Natural killer cell (primary cell): Measurements from ENCODE around the gene ASTN2. TPM values are rescaled to one million over a fixed set of nuclear protein-coding genes. Genes with fewer than 3 reads are reported as not detected.

Source experiments
- ATAC-seq, 3 donors: fragments of 150-1000 bp in 2 of 3; fragments of 200-7000 bp in 1 of 3; cut with Tn5 transposase; 1 replicate in 1 of 3; 2 replicates in 2 of 3; pipeline ENCODE4 v1.10.0; 2021; ENCODE audit warnings: mild to moderate bottlenecking in 2 of 3, moderate library complexity in 2 of 3
- DNase-seq, 2 donors: peaks; one replicate each; pipeline versions ENCODE4 v3.0.0 to v3.0.0-alpha.2; 2013 to 2021; ENCODE audit warnings: mixed read lengths in 1 of 2
- H3K27ac ChIP-seq: one replicate; pipeline ENCODE4 v1.5.1; 2013; ENCODE audit warnings: mild to moderate bottlenecking, low read length
- H3K27me3 ChIP-seq: one replicate; pipeline ENCODE4 v1.6.1; 2013; ENCODE audit warnings: low read length; ENCODE audit not compliant: control insufficient read depth, insufficient read depth
- H3K36me3 ChIP-seq: one replicate; pipeline ENCODE4 v1.6.1; 2013; ENCODE audit warnings: low read length; ENCODE audit not compliant: control insufficient read depth, insufficient read depth
- H3K4me1 ChIP-seq: one replicate; pipeline ENCODE4 v1.6.1; 2013; ENCODE audit warnings: low read length; ENCODE audit not compliant: control insufficient read depth, insufficient read depth
- H3K4me3 ChIP-seq: one replicate; pipeline ENCODE4 v1.5.1; 2013; ENCODE audit warnings: low read length
- H3K9me3 ChIP-seq: one replicate; pipeline ENCODE4 v1.6.1; 2013; ENCODE audit warnings: low read length; ENCODE audit not compliant: control insufficient read depth, insufficient read depth
- H3K27ac Mint-ChIP-seq, 2 donors: one replicate each; pipeline ENCODE4 v1.8.0; 2022; ENCODE audit warnings: mild to moderate bottlenecking in 2 of 2, mixed read lengths in 2 of 2, moderate library complexity in 1 of 2
- H3K27me3 Mint-ChIP-seq, 2 donors: one replicate each; pipeline ENCODE4 v1.8.0; 2022; ENCODE audit warnings: low read depth in 2 of 2, mixed read lengths in 2 of 2
- H3K36me3 Mint-ChIP-seq: one replicate; pipeline ENCODE4 v1.8.0; 2022; ENCODE audit warnings: mixed read lengths
- H3K4me1 Mint-ChIP-seq, 2 donors: one replicate each; pipeline ENCODE4 v1.8.0; 2022; ENCODE audit warnings: mixed read lengths in 2 of 2
- H3K4me3 Mint-ChIP-seq: one replicate; pipeline ENCODE4 v1.8.0; 2022; ENCODE audit warnings: mild to moderate bottlenecking, moderate library complexity, mixed read lengths
- H3K9me3 Mint-ChIP-seq, 2 donors: one replicate each; pipeline ENCODE4 v1.8.0; 2022; ENCODE audit warnings: mixed read lengths in 2 of 2
- WGBS: methylation state at CpG from one replicate; pipeline ENCODE4 v1.1.7; 2013; ENCODE audit warnings: missing lambda C conversion rate; ENCODE audit not compliant: insufficient coverage; 5-methylcytosine and 5-hydroxymethylcytosine counted together
- intact Hi-C: fragments of 100-400 bp; cut with micrococcal nuclease; formaldehyde crosslinking; loops from one replicate; pipeline ENCODE4 v1.14.2; 2022
- total RNA-seq, 4 donors: library from RNA; stranded (reverse); fragments of 120-200 nt in 1 of 4; gene quantifications; one replicate each; pipeline versions ENCODE4 v1.2.3 to v1.2.4, GENCODE V29; 2013 to 2022
- TF ChIP-seq, protein P1 (sequence below): fragments of 200-600 bp; IDR thresholded peaks from one replicate; pipeline ENCODE4 v1.8.0; 2022; ENCODE audit warnings: antibody characterized with exemption

ASTN2 gene
- total RNA-seq, 3 donors from 2014 or later (not counting 1 experiment from before 2014, with no cell fraction given) = 3.0 to 3.5 (median 3.2) TPM

DNA sequence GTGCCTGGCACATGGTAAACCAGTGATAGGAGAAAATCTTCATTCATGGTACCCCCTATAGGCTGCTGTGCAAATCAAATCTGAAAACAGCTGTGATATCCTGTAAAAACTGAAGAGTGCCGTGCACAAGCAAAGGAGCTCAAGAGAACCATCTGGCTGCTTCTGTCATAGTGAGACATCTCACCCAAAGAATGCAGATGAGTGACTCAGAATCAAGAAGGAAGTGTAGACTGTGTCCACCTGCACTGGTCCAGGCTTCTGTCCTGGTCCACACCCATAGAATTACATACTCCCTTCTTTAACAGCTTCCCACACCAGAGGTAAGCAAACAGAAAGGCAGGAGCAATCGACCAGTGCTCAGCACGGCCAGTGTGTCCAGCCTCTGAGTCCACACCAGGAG lies 195.9 kb downstream of the ASTN2 start:
- peak in 1 of 3 donors; percentile 19 for ATAC-seq
- H3K4me3 ChIP-seq = no peak overlapping the region
- Mint-ChIP-seq H3K27ac (no peak overlapping the region), H3K36me3 (no peaks in the 10 kb centered on the region), H3K4me3 (no peak overlapping the region), H3K9me3 (peaks cover 2 to 5% of the 10 kb centered on the region in 2 donors), H3K4me1 (no peaks in the 10 kb centered on the region), H3K27me3 (no peaks in the 10 kb centered on the region)
- intact Hi-C loops = no loop called here
- TF ChIP-seq, protein P1, sequence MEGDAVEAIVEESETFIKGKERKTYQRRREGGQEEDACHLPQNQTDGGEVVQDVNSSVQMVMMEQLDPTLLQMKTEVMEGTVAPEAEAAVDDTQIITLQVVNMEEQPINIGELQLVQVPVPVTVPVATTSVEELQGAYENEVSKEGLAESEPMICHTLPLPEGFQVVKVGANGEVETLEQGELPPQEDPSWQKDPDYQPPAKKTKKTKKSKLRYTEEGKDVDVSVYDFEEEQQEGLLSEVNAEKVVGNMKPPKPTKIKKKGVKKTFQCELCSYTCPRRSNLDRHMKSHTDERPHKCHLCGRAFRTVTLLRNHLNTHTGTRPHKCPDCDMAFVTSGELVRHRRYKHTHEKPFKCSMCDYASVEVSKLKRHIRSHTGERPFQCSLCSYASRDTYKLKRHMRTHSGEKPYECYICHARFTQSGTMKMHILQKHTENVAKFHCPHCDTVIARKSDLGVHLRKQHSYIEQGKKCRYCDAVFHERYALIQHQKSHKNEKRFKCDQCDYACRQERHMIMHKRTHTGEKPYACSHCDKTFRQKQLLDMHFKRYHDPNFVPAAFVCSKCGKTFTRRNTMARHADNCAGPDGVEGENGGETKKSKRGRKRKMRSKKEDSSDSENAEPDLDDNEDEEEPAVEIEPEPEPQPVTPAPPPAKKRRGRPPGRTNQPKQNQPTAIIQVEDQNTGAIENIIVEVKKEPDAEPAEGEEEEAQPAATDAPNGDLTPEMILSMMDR = no peak
- H3K27me3 ChIP-seq = no peaks in the 10 kb centered on the region
- H3K27ac ChIP-seq = no peak overlapping the region
- H3K9me3 ChIP-seq = no peaks in the 10 kb centered on the region
- no peaks in the 10 kb centered on the region for H3K36me3 ChIP-seq
- no peak for DNase-seq
- no peaks in the 10 kb centered on the region for H3K4me1 ChIP-seq
- WGBS = 85% methylated on average over 3 of the region's 3 CpGs

DNA sequence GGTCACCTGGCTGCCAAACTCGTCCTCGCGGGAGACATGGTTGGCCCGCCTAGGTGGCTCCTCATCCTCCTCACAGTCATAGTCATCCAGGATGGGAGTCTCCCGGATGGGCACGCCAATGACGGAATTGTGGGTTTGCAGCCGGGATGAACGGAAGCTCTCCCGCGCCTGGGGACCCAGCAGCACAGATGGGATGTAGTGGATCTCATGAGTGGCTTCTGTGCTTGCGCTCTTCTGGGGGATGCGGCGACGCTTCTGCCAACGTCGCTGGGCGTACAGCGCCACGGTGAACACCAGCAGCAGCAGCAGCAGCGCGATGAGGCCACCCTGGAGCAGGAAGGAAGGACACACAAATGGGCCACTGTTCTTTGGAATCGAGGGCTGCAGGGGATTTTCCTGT lies 200.4 kb downstream of the ASTN2 start:
- H3K36me3 ChIP-seq = no peaks in the 10 kb centered on the region
- Mint-ChIP-seq H3K9me3 (peaks cover 10 to 11% of the 10 kb centered on the region in 2 donors), H3K4me1 (no peaks in the 10 kb centered on the region), H3K4me3 (no peak overlapping the region), H3K36me3 (no peaks in the 10 kb centered on the region), H3K27ac (no peak overlapping the region), H3K27me3 (no peaks in the 10 kb centered on the region)
- H3K4me1 ChIP-seq = no peaks in the 10 kb centered on the region
- 95% methylated on average over 23 of the region's 23 CpGs for WGBS
- H3K27ac ChIP-seq = no peak overlapping the region
- TF ChIP-seq, protein P1 = no peak
- ATAC-seq (no peak), DNase-seq (no peak)
- no peaks in the 10 kb centered on the region for H3K27me3 ChIP-seq
- H3K9me3 ChIP-seq = no peaks in the 10 kb centered on the region
- no peak overlapping the region for H3K4me3 ChIP-seq
- intact Hi-C loops = no loop called here

DNA sequence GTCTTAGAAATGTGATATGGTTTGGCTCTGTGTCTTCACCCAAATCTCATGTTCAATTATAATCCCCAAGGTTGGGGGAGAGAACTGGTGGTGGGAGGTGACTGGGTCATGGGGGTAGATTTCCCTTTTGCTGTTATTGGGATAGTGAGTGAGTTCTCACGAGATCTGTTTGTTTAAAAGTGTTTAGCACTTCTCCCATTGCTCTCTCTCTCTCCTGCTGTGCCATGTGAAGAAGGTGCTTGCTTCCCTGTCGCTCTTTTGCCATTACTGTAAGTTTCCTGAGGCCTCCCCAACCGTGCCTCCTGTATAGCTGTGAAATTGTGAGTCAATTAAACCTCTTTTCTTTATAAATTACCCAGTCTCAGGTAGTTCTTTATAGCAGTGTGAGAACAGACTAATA lies 203.6 kb downstream of the ASTN2 start:
- WGBS = 21% methylated on average over 2 of the region's 3 CpGs
- no peak overlapping the region for H3K27ac Mint-ChIP-seq
- Histone ChIP-seq H3K9me3 (peaks cover 4% of the 10 kb centered on the region), H3K4me1 (no peaks in the 10 kb centered on the region), H3K4me3 (no peak overlapping the region), H3K27ac (no peak overlapping the region), H3K27me3 (no peaks in the 10 kb centered on the region), H3K36me3 (no peaks in the 10 kb centered on the region)
- ATAC-seq = no peak
- no peaks in the 10 kb centered on the region for H3K36me3 Mint-ChIP-seq
- no peaks in the 10 kb centered on the region for H3K4me1 Mint-ChIP-seq
- peaks cover 18% of the 10 kb centered on the region in 2 donors for H3K9me3 Mint-ChIP-seq
- H3K27me3 Mint-ChIP-seq = no peaks in the 10 kb centered on the region
- no peak overlapping the region for H3K4me3 Mint-ChIP-seq
- TF ChIP-seq, protein P1 = no peak
- intact Hi-C loops = no loop called here
- no peak for DNase-seq

DNA sequence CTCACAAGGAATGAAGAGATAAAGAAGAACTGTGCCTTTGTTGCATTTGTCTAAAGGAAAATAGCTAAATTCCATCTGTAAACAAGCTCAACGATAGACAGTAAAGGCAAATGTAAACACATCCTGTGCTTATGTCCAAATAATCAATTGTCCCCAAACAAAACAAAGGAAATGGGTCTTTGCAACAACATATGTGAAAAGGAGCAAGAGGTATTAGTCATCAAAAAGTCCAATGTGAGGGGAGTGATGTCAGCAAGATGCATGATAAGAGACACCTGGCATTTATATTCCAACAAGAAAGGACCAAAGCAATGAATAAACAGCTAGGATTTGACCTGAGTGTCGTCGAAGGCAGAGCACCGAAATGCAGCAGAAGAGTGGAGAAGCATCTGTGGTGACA lies 209.1 kb downstream of the ASTN2 start:
- Histone ChIP-seq H3K4me3 (no peak overlapping the region), H3K27ac (no peak overlapping the region), H3K4me1 (no peaks in the 10 kb centered on the region), H3K27me3 (no peaks in the 10 kb centered on the region), H3K36me3 (no peaks in the 10 kb centered on the region), H3K9me3 (peaks cover 4% of the 10 kb centered on the region)
- 72% methylated on average over 4 of the region's 4 CpGs for WGBS
- H3K4me1 Mint-ChIP-seq = no peaks in the 10 kb centered on the region
- H3K27ac Mint-ChIP-seq = no peak overlapping the region
- ATAC-seq = no peak
- H3K4me3 Mint-ChIP-seq = no peak overlapping the region
- no peak for DNase-seq
- intact Hi-C loops = no loop called here
- TF ChIP-seq, protein P1 = no peak
- H3K27me3 Mint-ChIP-seq = no peaks in the 10 kb centered on the region
- H3K9me3 Mint-ChIP-seq = peaks cover 18 to 19% of the 10 kb centered on the region in 2 donors
- no peaks in the 10 kb centered on the region for H3K36me3 Mint-ChIP-seq
